ENCODE measurements around the gene ROBO2.

The ROBO2 gene

DNA sequence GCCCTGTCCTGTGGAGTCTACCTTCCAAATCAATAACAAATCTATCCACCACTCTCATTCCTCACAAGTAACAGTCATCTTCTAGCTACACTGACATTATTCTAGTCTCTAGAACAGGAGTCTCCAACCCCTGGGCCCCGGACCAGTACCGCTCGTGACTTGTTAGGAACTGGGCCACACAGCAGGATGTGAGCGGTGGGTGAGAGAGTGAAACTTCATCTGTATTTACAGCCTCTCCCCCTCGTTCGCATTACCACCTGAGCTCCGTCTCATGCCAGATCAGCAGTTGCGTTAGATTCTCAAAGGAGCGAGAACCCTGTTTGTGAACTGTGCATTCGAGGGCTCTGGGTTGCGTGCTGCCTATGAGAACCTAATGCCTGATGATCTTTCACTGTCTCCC lies 31.9 kb downstream of the ROBO2 start:
- no peak for DNase-seq (ENCODE audit: extremely low spot score)
- ChIA-PET CTCF (no interaction called here), POLR2A (interaction anchor here (1.0 kb wide), 1 partner anchor 21 kb away, joined by 3 read pairs; no protein-coding TSS in a partner anchor)
- no peak for TF ChIP-seq SP1 (IDR thresholded peaks at IDR 0.05)
- no peak for TF ChIP-seq HDGF (IDR thresholded peaks at IDR 0.05; ENCODE audit: borderline replicate concordance)
- TF ChIP-seq L3MBTL2 (conservative IDR thresholded peaks at IDR 0.05): no peak
- TF ChIP-seq, protein P1, sequence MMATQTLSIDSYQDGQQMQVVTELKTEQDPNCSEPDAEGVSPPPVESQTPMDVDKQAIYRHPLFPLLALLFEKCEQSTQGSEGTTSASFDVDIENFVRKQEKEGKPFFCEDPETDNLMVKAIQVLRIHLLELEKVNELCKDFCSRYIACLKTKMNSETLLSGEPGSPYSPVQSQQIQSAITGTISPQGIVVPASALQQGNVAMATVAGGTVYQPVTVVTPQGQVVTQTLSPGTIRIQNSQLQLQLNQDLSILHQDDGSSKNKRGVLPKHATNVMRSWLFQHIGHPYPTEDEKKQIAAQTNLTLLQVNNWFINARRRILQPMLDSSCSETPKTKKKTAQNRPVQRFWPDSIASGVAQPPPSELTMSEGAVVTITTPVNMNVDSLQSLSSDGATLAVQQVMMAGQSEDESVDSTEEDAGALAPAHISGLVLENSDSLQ (IDR thresholded peaks at IDR 0.05): no peak
- TF ChIP-seq BHLHE40 (IDR thresholded peaks at IDR 0.05; ENCODE audit: borderline replicate concordance): no peak

DNA sequence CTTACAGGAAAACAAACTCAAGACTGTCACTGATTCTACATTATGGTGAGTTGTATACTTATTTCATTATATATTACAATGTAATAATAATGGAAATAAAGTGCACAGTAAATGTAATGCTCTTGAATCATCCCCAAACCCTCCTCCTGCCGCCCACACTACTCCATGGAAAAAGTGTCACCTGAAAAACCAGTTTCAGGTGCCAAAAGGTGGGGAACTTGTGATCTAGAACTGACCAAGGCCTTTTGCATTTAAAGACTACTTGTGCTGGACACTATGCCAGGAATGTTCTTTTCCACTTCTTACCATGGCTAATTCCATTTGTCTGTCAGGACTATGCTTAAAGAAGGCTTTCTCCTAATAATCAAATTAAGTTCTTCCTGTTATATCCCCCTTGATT lies 32.3 kb downstream of the ROBO2 start:
- ChIA-PET POLR2A (interaction anchor here (1.0 kb wide), 1 partner anchor 22 kb away, joined by 3 read pairs; no protein-coding TSS in a partner anchor), CTCF (no interaction called here)
- TF ChIP-seq FOXA1 (IDR thresholded peaks at IDR 0.05) (no peak), FOXK2 (IDR thresholded peaks at IDR 0.05) (no peak), SP1 (IDR thresholded peaks at IDR 0.05) (no peak), ARNT (IDR thresholded peaks at IDR 0.05) (no peak), TARDBP (IDR thresholded peaks at IDR 0.05) (no peak), NFRKB (IDR thresholded peaks at IDR 0.05) (no peak), SUZ12 (IDR thresholded peaks at IDR 0.05) (no peak), CTBP1 (IDR thresholded peaks at IDR 0.05; ENCODE audit: borderline replicate concordance) (no peak)
- TF ChIP-seq, protein P1 (IDR thresholded peaks at IDR 0.05): no peak
- DNase-seq (ENCODE audit: extremely low spot score): no peak

DNA sequence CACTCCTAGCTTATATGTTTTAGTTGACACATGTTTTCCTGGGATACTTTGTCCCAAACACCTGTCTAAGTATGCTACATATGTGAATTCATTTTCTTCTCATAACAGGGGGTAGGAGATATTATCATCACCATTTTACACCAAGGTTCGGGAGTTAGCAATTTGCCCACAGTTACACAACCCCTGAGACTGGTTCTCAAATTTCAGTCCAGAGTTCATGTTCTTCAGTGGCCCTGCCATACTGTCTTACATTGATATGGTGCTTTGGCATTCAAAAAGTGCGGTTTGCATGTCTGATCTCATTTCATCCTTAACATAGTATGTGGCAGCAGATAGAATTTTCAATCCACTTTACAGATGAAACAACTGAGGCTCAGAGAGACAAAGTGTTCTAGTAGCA lies 38.4 kb downstream of the ROBO2 start:
- TF ChIP-seq FOXM1 (IDR thresholded peaks at IDR 0.05; ENCODE audit: borderline replicate concordance): no peak
- no peak for TF ChIP-seq TARDBP (IDR thresholded peaks at IDR 0.05)
- TF ChIP-seq L3MBTL2 (conservative IDR thresholded peaks at IDR 0.05): no peak
- no peak for TF ChIP-seq SUZ12 (IDR thresholded peaks at IDR 0.05)
- TF ChIP-seq BHLHE40 (IDR thresholded peaks at IDR 0.05; ENCODE audit: borderline replicate concordance): no peak
- TF ChIP-seq FOXK2 (IDR thresholded peaks at IDR 0.05): no peak
- no peak for TF ChIP-seq SP1 (IDR thresholded peaks at IDR 0.05)
- no peak for DNase-seq (ENCODE audit: extremely low spot score)
- ChIA-PET CTCF (interaction anchor here (1.0 kb wide), 1 partner anchor 170 kb away, joined by 3 read pairs; no protein-coding TSS in a partner anchor), POLR2A (no interaction called here)

DNA sequence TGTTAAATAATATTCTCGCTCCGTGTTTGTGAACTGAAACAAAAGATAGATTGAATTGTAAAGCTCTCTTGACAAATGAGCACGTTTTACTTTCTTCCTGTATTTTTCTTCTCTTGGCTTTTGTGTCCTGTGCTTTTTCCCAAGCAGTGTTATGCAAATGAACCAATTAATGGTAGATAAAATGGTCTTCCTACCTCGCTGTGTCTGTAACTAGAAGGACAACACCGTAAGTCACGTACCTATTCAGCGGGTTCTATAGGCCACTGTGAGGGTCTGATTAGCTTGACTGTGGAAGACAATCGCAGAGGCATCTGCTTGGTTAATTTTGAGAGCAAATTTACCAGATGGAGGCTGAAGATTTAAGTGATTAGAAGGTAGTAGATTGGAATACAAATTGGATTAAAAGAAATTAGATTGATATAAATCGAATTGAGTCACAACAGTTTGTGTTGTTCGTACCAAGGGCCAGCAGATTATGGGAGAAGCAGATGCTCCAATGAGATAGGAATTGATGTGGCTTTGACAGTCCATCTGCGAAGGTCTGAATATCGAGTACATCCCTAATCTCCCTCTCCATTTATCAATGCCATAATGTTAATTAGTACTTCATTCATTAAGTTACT lies 40.2 kb downstream of the ROBO2 start:
- ChIA-PET CTCF (no interaction called here), POLR2A (interaction anchor here (1.6 kb wide), 1 partner anchor 41 kb away, joined by 5 read pairs; the partner anchor contains the start of gene ROBO2)
- DNase-seq (ENCODE audit: extremely low spot score): no peak
- TF ChIP-seq ZNF384 (IDR thresholded peaks at IDR 0.05): no peak
- TF ChIP-seq NFRKB (IDR thresholded peaks at IDR 0.05): no peak
- TF ChIP-seq FOXA1 (IDR thresholded peaks at IDR 0.05): no peak
- TF ChIP-seq BHLHE40 (IDR thresholded peaks at IDR 0.05; ENCODE audit: borderline replicate concordance): no peak
- no peak for TF ChIP-seq L3MBTL2 (conservative IDR thresholded peaks at IDR 0.05)
- TF ChIP-seq ARNT (IDR thresholded peaks at IDR 0.05): no peak
- no peak for TF ChIP-seq FOXK2 (IDR thresholded peaks at IDR 0.05)
- TF ChIP-seq FOXM1 (IDR thresholded peaks at IDR 0.05; ENCODE audit: borderline replicate concordance): no peak
- TF ChIP-seq HDGF (IDR thresholded peaks at IDR 0.05; ENCODE audit: borderline replicate concordance): no peak
- no peak for TF ChIP-seq LEF1 (IDR thresholded peaks at IDR 0.05; ENCODE audit: borderline replicate concordance)
- TF ChIP-seq TARDBP (IDR thresholded peaks at IDR 0.05): no peak
- TF ChIP-seq SUZ12 (IDR thresholded peaks at IDR 0.05): no peak

DNA sequence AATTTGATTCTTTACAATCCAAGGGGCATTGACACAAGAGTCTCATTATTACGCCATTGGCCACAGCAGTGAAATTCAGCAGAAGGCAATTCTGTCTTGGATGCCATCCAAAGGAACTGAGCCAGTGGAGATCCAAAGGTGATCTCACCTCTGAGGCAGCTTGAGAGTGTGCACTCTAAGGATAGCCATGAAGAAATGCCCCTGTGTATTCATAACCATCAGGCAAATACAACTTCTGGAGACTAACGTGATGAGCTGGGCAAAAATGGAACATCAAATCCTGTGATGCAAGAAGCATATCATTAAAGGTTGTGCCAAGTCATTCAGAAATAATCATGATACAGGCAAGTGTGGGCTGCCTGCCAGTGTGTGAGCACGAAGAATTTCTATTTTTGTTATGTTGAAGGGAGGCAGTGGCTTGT lies 41.4 kb downstream of the ROBO2 start:
- ChIA-PET CTCF (no interaction called here), POLR2A (interaction anchor here (1.0 to 1.6 kb wide), 2 partner anchors 22 to 42 kb away, joined by 3 to 5 read pairs; partner anchors contain the start of gene ROBO2)
- peak; percentile 16 for DNase-seq (ENCODE audit: extremely low spot score)
- TF ChIP-seq, protein P1 (IDR thresholded peaks at IDR 0.05): no peak
- TF ChIP-seq ELF4 (IDR thresholded peaks at IDR 0.05) (no peak), TARDBP (IDR thresholded peaks at IDR 0.05) (no peak), HDGF (IDR thresholded peaks at IDR 0.05; ENCODE audit: borderline replicate concordance) (no peak), FOXM1 (IDR thresholded peaks at IDR 0.05; ENCODE audit: borderline replicate concordance) (no peak), ARNT (IDR thresholded peaks at IDR 0.05) (no peak), FOXK2 (IDR thresholded peaks at IDR 0.05) (no peak), SUZ12 (IDR thresholded peaks at IDR 0.05) (no peak), L3MBTL2 (conservative IDR thresholded peaks at IDR 0.05) (no peak), NFRKB (IDR thresholded peaks at IDR 0.05) (no peak), SP1 (IDR thresholded peaks at IDR 0.05) (no peak)

DNA sequence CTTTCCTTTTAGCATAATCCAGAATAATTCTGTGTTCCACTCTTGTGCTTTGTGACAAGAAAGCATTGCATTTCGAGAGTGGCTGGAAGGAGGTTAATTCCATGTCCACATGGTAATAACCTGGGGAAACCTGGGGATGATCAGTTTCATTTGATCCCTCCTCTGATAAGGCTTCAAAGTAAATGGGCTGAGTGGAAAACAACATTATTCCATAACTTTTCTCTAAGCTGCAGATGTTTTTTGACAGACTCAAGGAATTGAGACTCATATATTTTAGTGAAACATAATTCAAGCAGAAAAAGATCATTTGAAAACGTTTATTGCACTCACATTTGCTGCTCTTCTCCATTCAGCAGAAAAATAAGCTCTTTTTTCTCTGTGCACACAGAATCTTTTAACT lies 44.6 kb downstream of the ROBO2 start:
- ChIA-PET POLR2A (no interaction called here), CTCF (interaction anchor here (1.2 kb wide), 1 partner anchor 9 kb away, joined by 4 read pairs; no protein-coding TSS in a partner anchor)
- TF ChIP-seq NFRKB (IDR thresholded peaks at IDR 0.05) (no peak), LEF1 (IDR thresholded peaks at IDR 0.05; ENCODE audit: borderline replicate concordance) (no peak), SUZ12 (IDR thresholded peaks at IDR 0.05) (no peak), CTBP1 (IDR thresholded peaks at IDR 0.05; ENCODE audit: borderline replicate concordance) (no peak), TARDBP (IDR thresholded peaks at IDR 0.05) (no peak), BHLHE40 (IDR thresholded peaks at IDR 0.05; ENCODE audit: borderline replicate concordance) (no peak), FOXK2 (IDR thresholded peaks at IDR 0.05) (no peak), FOXA1 (IDR thresholded peaks at IDR 0.05) (no peak)
- DNase-seq (ENCODE audit: extremely low spot score): no peak

Data from HEK293T (cell line).